HG03378 (cell line): ENCODE measurements around the gene SARDH.

ENCODE experiments used
- ATAC-seq: cut with Tn5 transposase; IDR thresholded peaks from one replicate; pipeline ENCODE4 v1.9.1; 2021; ENCODE audit warnings: mild to moderate bottlenecking, moderate library complexity; ENCODE audit not compliant: unreplicated experiment

The SARDH gene

DNA sequence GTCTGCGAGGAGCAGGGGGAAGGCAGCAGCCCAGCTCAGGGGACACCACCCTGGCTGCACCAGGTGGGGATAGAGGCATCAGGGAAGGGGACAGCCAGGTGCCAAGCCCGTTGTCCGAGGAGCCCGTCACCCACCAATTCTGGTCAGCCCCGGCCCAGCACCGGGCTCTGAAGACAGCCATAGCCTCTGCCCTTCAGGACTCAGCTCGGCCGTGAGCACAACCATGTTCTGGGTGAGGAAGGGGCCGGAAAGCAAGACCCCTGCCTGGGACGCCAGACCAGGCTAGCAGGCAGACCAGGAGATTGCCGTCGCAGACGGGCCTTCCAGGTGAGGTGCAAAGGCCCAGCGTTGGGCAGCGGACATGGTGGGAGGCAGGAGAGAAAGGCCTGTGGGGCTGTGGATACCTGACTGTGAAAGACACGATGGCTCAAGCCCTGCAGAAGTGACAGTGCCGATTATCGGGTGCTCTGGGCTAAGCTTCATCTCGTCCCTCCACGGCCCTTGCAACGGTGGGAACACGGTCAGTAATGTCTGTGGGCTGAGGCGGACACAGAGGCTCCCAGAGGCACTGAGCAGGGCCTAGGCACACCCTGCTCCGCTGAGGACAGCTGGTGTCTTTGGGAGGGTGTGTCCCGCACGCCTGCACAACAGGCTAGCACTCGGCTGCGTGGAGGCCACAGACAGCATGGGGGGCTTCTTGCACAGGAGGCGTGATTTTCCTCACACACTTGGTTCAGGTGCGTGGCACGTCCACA is 65.5 kb downstream of the SARDH start:
- ATAC-seq = no peak

DNA sequence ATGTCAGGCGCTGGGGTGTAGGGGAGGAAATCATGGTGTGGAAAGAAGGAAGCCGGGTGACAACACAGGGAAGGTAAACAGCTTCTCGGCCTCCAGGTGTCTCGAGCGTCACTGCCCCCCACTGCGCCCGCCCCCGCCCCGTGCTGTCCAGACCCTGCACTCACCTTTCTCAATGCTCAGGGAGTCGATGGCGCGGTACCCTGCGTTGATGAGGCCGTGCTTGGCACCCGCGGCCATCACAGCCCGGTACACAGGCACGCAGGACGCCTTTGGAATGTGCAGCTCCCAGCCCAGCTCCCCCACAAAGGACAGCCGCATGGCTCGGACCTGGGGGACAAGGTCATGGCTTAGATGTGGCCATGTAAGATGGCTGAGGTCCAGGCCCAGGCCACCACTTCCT is 66.8 kb downstream of the SARDH start:
- ATAC-seq = no peak

DNA sequence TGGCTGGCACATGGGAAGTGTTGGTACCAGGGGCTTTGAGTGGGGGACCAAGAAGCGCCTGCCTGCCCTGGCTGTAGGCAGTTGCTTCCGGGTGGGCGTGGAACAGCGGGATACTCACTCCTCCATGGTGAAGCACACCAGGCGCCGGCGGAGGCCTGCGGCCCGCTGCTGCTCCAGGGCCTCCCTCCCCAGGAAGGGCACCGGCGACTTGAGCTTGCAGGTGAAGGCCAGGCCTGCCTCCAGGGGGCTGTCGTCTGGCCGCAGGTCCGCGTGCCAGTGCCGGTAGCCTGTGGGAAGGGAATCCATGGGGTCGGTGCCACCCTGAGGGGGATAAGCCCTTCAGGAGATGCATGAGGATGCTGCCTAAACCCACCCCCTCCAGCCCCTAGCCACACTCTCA is 67.7 kb downstream of the SARDH start:
- ATAC-seq = no peak

DNA sequence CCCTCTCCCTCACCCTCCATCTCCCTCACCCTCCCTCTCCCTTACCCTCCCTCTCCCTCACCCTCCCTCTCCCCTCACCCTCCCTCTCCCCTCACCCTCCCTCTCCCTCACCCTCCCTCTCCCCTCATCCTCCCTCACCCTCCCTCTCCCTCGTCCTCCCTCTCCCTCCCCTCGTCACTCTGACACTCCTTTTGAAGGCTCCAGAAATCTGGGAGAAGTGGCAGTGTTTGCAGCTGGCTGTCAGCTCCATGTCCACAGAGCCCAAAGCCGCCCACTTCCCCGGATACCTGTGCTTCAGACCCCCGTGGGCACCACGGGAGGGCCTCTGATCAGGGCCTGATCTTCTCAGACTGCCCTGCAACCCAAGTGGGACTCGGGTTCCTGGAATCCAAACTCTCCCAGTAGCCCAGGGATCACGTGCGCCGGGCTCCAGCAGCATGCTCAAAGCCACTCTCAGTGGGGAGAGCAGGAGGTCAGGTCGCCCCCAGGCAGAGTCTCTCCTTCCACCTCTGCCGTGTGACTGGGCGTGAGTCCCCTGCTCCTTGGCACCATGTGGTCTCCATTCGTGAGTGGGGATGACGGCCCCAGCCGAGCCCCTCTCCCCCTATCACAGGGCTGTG is 68.9 kb downstream of the SARDH start:
- ATAC-seq = no peak

DNA sequence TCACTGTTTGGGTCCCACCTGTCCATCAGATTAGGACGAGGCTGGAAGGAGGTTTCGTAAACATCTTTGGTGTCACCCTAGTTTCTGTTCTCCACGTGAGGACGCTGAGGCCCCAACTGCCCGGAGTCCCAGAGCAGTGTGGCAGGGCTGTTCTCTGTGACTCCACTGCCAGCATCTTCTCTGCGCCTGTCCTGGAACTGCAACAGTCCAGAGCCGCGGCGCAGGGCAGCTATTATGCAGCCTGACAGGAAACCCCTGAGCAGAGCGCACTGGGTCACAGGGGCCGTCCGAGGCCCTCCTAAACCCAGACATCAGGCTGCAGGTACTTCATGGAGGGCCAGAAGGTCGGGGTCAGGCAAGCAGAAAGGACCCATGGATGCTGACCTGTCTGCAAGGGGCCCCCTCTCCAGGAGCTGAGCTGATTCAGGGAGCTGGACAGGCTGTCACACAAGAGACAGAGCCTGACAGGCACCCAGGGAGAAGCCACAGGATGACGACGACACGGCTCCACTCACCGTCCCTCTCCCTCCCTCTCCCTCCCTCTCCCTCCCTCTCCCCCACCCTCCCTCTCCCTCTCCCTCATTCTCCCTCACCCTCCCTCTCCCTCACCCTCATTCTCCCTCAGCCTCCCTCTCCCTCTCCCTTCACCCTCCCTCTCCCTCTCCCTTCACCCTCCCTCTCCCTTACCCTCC is 70.2 kb downstream of the SARDH start:
- no peak for ATAC-seq

DNA sequence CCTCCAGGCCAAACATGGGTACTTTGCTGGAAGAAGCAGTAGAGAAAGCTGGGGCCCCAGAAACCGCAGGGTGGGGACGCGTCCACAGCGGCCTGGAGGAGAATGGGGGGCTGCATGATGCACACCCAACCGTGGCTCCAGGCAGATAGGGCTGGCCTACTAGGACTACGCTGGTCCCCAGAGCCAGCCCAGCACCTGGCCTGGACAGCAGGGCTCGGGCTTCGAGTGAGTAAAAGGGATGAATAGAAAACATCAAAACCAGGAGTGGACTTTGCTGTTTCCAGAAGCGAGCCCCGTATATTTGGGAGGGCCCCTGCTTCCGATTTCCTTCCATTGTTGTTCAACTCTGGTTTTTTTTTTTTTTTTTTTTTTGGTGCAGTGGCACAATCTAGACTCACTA is 71.3 kb downstream of the SARDH start:
- ATAC-seq = no peak

DNA sequence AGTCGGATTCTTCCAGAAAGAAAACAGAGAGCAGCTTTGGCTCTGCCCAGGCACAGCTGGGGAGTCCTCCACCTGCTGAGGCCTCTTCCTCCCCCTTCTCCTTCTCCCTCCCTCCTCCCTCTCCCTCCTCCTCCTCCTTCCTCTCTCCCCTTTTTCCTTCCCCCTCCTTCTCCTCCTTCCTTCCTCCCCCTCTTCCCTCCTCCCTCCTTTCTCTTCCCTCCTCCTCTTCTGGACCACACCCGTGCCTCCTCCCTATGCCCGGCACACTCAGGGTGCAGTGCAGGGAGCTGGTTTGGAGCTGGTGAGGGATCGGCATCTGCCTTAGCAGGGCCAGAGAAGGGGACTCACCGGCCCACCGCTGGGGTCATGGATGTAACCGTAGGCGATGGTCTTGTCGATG is 71.8 kb downstream of the SARDH start:
- no peak for ATAC-seq

DNA sequence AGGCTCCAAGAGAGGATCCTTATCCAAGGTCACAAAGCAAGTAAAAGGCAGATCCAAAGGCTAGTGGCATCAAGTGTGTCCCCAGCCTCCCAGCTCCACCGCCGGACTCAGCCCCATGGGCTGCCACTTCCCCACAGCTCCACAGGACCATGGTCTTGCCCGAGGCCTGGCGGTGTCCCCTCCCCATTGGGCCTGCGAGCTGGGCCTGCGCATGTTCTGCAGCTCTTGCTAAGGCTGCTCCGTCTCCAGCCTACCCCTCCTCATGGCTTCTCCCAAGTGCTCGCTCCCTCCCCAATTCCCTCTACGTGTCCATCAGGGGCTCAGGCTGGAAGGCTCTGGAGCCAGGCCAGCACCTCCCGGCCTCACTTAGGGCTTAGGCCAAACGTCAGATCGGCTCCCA is 72.6 kb downstream of the SARDH start:
- no peak for ATAC-seq

DNA sequence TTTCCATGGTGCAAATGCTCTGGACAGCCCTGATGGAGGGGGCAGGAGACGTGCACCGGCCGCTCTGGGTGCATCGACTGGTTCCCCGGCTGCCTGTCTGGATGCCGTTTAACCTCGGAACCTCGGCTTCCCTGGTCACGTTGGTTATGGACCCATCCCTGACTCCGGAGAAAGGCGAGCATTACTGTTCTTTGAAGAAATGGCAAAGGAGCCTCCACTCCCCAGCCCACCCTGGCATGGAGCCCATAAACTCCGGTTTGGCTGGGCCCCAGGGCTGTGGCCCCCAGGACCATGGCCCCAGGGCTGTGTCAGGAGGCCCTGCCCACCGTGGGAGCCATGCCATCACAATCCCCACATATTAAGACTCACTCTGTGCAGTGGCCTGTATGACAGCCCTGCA is 73.1 kb downstream of the SARDH start:
- no peak for ATAC-seq

DNA sequence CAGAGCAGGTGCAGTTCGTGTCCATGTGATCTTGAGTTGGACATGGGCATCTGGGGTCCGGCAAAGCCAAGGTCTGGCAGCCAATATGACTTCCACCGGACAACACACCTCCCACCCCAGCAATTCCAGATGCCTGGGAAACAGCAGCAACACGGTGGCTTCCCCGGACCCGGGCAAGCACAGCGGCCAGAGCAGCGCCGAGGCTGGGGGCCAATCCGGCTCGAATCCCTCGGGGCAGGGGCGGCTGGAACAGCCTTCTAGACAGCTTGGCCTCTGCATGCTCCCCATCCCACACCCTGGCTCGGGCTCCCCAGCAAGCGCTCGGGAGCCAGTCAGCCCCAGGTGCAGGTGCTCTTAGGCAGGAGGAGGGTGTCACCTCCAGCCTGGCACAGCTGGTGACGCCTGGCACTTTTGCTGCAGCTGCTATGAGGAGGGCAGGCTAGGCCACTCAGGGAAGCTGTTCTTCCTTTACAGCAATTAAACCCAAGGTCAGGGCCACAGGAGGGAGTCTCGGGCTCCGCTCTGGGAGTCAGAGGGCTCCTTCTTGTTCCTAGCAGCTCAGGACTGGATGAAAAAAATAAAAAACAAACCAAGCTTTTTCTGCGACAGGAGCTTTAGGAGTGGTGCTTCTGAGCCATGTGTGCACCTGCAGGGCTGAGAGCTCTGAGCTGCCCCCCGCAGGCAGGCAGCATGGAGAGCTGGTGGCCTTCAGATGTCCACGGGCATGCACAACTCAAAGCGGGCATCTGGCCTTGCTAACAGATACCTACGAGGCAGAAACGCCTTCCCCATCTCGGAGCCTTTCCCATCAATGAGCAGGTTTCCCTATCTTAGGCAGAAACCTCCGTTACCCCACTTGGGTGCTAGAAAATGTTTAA is 73.7 kb downstream of the SARDH start:
- no peak for ATAC-seq

DNA sequence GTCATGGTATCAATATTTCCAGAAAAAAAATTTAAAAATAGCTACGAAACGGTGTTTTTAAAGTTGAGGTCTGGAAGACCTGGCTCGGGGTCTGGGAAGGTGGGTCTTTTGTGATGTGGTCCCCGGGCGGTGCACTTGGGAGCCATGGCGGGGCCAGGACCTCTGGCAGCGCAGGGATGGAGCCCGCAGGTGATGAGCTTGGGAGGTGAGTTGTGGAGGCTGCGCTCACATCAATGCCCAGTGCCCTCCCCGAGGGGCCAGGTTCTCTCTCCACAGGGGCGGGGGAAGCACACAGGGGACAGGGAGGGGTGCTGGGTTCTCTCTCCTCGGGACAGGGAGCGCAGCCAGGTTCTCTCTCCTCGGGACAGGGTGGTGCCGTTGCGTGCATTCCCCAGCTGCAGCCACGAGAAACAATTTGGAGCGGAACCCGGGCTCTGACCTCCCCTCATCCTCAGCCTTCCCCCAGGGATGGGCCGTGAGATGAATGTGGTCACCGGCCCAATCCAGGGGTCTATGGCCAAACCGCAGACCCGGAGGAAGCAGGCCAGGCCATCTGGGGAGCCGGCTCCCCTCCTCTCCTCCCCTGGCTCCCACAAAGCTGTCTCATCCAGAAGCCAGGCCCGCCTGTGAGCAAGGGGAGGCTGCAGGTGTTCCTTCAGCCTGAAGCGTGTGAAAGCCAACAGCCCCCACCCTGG is 76.2 kb downstream of the SARDH start:
- no peak for ATAC-seq

DNA sequence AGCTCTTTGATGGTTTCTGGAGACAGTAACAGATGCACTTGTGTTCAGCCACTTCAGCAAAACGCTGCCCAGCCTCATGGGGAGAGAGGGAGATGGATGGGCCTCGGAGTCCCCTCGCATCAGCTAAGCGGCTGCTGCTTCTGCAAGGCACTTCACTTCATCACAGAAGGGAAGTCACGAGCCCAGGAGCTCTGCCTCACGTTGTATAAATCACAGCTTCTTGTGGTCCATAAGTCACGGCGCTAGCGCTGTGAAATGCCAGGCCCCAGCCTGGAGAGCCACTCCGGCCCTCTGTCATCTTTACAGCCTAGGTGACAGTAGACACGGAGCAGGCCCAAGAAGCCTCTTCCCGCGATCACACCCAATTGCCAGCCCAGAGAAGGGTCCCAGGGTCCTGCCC is 78.6 kb downstream of the SARDH start:
- ATAC-seq = no peak

DNA sequence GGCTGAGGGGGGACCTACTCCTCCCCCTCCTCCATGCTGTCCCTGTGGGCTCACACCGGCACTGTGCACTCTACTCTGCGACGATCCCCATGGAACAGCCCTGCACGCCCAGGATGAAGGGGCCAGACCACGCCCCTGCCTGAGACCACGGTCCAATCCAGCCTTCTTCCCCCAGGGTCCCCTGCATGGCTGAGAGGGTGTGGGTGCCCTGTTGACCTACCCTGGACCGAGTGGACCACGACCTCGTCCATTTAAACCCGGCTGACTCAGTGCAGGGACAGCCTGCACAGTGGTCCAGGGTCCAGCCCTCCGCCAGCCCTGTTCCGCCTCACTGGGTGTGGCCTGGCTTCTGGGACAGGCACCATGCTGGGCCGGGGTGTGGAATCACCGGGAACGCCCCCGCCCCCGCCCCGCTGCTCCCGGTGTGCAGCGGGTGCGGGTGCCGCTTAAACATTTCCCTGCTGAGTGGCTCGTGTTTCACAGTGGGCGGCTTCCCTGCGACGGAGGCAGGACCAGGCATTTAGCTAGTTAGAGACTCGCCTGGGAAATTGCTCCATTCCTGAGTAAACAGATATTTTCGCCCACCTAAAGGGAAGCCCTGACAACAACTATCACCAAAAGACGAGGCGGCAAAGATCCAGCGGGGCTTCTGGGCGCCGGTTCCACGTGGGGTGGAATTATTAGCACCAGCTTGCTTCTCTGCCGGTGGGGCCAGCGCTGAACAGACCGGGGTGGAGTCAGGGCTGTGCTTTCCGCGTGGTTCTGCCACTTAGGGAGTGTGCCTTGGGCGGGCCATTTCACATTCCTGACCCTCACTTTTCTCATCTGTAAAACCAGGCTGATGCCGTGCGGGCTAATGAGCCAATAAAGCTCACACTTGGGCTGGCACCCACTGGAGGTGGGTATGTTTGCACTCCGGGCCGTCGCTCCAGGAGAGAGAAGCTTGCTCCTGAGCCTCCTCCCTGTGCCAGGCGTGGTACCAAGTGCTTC is 79.4 kb downstream of the SARDH start:
- no peak for ATAC-seq

DNA sequence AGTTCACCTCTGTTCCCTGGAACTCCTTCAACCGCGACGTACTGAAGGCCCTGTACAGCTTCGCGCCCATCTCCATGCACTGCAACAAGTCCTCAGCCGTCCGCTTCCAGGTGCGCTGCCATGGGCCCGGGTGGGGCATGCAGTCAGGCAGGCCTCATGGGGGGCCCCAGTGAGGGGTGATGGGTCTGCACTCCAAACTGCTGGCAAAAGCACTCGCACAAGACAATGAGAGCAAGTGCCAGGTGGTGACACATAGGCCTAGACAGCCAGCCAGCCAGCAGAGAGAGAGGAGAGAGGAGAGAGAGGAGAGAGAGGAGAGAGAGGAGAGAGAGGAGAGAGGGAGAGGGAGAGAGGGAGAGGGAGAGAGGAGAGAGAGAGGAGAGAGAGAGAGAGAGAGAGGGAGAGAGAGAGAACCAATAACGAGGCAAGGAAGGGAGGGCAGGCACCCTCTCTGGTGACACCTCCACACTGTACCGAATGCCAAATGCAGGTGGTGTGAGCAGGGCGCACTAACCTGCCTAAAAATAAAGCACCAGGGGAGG is 81.0 kb downstream of the SARDH start:
- no peak for ATAC-seq

DNA sequence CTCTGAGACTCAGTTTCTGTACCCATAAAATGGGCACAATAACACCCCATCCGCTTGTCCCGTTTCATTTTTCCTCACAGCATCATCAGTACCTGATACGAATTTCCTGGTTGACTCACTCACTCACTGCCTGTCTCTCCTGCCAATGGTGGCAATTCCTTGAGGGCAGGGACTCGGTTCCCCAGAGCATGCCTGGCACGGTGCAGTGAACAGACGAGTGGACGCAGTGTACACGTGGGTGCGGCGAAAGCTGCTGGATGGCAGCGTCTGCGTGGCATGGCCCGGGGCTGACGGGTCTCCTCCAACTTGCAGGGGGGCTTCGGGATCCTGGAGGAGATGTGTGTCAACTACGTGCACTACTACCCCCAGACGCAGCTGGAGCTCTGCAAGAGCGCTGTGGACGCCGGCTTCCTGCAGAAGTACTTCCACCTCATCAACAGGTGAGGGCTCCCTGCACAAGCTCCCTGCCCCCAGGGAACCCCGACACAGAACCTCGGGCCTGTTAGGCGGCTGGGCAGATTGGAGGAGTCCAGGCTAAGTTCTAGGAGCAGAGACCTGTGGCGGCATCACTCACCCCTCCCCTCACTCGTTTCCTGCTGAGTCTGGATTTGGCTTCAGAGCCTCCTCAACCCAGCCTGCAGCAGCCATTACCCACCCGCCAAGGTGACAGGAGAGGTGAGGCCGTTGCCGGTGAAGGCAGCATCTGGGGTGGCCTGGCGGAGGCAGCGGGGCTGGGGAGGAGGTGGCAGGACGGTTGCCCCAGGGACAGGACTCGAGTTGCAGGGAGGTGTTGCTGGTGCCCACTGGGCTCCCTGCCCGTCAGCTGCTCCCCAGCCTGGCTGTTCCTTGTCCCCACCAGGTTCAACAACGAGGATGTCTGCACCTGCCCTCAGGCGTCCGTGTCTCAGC is 81.7 kb downstream of the SARDH start:
- no peak for ATAC-seq

DNA sequence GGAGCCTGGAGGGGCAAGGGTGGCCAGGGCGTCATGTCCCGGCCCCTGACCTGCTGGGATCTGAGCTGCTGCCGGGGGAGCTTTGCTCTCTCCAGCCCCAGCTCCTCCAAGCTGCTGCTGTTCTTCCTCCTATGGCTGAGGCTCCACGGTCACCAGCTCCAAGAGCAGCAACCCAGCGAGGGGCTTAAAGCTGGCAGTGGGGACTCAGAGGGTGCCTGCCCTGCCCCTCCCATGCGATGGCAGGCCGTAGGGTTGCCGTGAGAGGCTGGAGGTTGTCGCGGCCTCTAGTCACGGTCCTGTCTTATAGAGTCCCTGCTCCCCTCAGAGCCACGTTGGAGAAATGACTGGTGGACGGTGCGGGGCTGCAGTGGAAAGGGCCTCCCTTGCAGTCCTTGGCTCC is 82.5 kb downstream of the SARDH start:
- no peak for ATAC-seq

DNA sequence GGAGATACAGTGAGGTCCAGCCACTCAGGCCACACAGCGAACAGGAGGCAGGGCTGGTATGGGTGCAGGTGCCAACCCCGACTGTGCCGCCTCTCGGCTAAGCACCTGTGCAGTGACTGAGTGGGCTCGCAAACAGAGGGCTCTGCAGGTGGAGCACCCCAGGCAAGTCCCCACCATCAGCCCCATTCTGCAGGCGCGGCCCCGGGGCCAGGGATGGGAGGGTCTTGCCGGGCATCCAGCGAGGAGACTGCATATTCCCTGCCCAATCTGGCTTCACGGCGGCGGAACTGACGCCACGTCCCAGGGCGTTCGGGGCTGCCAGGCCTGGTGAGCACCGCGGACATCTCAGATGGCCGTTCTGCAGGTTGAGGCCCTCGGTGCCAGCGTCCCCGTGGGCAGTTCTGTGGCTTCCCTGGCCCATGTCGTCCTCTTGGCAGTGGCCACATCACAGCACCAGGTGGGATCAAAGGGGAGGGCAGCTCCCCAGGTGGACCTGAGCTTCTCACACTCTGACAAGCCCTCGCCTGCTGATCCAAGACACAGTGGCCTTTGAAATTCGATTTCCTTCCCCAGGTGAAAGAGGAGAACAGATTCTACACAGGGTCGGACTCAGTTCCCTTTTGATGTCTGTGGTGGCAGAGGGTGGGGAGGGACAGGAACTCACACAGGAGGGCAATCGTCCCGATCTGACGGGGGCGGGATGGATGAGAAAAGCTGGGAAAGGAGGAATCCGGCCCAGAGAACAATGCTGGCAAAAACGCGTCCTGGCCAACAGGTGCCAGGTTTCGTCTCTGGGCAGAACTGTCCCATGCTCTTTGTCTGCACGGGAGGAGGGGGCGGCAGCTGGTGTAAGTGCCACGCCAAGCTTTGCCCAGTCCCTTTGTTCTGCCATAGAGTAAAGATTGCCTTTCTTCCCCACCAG is 83.2 kb downstream of the SARDH start:
- ATAC-seq = no peak
